Nephron (organoid): Measurements from ENCODE around the gene GAD2.
A peak's percentile ranks its signal among the peaks of the same experiment; 100 is the strongest.

ENCODE experiments used
- H3K27ac Mint-ChIP-seq, 3 experiments: 2 replicates each; pipeline ENCODE4 v1.8.0; 2020; ENCODE audit warnings: mixed read lengths in 3 of 3, mild to moderate bottlenecking in 2 of 3, moderate library complexity in 1 of 3
- H3K27me3 Mint-ChIP-seq: 2 replicates; pipeline ENCODE4 v1.8.0; 2021; ENCODE audit warnings: low read depth, mild to moderate bottlenecking, moderate library complexity, mixed read lengths
- H3K36me3 Mint-ChIP-seq: 2 replicates; pipeline ENCODE4 v1.8.0; 2020; ENCODE audit warnings: low read depth, mixed read lengths
- H3K4me1 Mint-ChIP-seq: 2 replicates; pipeline ENCODE4 v1.8.0; 2020; ENCODE audit warnings: mixed read lengths
- H3K4me3 Mint-ChIP-seq, 3 experiments: 2 replicates each; pipeline ENCODE4 v1.8.0; 2020; ENCODE audit warnings: mild to moderate bottlenecking in 3 of 3, mixed read lengths in 3 of 3, moderate library complexity in 2 of 3
- H3K9me3 Mint-ChIP-seq: 2 replicates; pipeline ENCODE4 v1.8.0; 2020; ENCODE audit warnings: mixed read lengths
- TF ChIP-seq, protein P1 (sequence below), 3 experiments: fragments of 200-600 bp; sonication (generic); IDR thresholded peaks; one replicate each; pipeline ENCODE4 v1.5.0; 2021; ENCODE audit warnings: antibody characterized with exemption in 3 of 3; ENCODE audit not compliant: unreplicated experiment in 3 of 3

GAD2 gene

DNA sequence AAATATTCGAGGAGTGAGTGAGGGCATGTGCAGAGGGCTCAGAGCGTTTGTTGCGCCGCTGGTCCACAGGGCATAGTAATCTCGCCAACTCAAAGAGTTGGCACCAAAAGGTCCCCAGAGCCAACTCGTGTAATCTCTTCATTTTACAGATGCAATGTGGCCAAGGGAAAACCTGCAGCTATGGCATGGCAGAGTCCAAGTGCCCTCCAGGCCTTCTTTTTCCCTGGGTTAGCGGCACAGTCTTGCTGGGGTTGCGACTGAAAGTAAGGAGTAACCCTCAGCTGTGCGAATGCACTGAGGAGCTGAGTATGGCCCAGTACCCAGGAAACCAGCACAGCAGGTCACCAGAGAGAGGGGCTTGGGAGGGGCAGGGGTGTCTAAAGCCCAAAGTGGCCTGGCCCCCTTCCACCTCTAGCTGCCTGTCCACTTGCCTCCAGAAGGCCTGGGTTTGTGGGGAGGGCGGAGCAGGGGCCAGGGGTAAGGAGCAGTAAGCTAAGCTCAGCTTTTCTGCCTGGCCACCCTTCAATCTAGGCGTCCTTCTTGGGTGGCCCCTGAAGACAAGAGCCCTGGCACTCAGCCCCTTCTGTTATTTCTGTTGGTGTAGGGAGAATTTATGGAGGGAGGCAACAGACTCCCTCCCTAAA lies 3.3 kb upstream of the GAD2 start:
- TF ChIP-seq, protein P1, sequence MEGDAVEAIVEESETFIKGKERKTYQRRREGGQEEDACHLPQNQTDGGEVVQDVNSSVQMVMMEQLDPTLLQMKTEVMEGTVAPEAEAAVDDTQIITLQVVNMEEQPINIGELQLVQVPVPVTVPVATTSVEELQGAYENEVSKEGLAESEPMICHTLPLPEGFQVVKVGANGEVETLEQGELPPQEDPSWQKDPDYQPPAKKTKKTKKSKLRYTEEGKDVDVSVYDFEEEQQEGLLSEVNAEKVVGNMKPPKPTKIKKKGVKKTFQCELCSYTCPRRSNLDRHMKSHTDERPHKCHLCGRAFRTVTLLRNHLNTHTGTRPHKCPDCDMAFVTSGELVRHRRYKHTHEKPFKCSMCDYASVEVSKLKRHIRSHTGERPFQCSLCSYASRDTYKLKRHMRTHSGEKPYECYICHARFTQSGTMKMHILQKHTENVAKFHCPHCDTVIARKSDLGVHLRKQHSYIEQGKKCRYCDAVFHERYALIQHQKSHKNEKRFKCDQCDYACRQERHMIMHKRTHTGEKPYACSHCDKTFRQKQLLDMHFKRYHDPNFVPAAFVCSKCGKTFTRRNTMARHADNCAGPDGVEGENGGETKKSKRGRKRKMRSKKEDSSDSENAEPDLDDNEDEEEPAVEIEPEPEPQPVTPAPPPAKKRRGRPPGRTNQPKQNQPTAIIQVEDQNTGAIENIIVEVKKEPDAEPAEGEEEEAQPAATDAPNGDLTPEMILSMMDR (IDR thresholded peaks at IDR 0.05; ENCODE audit: unreplicated experiment in 3 of 3) = no peak
- no peak overlapping the region for H3K27ac Mint-ChIP-seq
- peaks cover 4% of the 10 kb centered on the region for H3K27me3 Mint-ChIP-seq
- H3K36me3 Mint-ChIP-seq = no peaks in the 10 kb centered on the region
- peaks cover under 1% of the 10 kb centered on the region for H3K9me3 Mint-ChIP-seq
- no peak overlapping the region for H3K4me3 Mint-ChIP-seq
- peaks cover 25% of the 10 kb centered on the region for H3K4me1 Mint-ChIP-seq

DNA sequence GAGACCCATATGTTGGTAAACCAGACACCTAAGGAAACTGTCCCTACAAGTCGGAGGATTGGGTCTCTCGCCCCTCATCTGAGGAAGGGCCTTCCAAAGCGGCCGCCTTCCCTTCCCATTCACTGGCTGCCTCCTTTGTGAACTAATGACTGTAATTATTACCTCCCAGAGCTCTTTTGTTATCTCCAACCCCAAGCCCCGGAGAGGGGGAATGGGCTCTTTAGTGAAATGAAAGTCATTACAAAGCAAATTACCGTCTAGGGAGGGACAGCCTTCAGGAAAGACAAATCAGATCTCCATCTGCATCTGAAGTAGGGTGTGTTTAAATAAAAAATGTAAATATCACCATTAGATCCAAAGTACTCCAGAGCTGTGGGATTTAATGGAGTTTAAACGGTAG lies 2.6 kb upstream of the GAD2 start:
- Mint-ChIP-seq H3K36me3 (no peaks in the 10 kb centered on the region), H3K27me3 (peaks cover 11% of the 10 kb centered on the region), H3K27ac (no peak overlapping the region), H3K4me3 (no peak overlapping the region), H3K9me3 (peaks cover 4% of the 10 kb centered on the region), H3K4me1 (peaks cover 29% of the 10 kb centered on the region)
- TF ChIP-seq, protein P1 (IDR thresholded peaks at IDR 0.05; ENCODE audit: unreplicated experiment in 3 of 3) = no peak

DNA sequence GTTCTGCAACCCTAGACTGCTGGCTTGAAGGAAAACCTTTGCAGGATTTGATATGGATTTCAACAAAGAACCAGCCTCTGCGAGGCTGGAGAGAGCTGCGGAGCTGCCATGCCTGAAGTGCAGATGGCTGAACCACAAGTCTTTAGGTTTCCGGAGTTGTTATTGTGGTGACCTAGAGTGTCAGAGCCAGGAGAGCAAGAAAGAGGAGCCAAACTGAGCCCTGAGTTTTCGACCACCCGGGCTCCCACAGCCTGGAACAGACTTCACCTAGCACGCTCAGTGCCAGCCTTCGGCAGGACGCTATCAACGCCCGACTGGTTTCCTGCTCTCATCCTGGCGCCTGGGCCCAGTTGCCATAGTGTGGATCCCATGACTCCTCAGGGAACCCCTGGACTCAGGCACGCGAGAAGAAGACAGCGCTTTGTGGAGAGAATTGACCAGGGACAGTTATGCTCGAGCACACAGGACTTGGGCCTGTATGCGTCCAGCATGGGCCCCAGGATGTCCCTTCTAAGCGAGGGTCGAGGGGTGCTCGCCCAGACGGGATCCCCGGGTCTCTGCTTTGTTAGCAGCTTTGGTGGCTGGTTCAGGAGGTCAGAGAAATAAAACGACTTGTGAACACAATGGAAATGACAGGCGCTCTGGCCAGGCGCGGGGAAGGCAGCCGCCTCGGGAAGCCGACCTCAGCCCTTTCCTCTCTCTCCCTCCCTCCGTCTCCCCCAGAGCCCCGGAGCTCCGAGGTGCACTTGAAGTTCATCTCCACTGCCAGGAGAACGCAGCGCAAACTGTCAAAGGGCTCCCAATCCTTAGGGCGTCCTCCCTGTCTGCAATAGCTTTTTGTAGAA lies 1.8 kb upstream of the GAD2 start:
- H3K36me3 Mint-ChIP-seq = no peaks in the 10 kb centered on the region
- peaks cover 4% of the 10 kb centered on the region for H3K9me3 Mint-ChIP-seq
- H3K27me3 Mint-ChIP-seq = peaks cover 19% of the 10 kb centered on the region
- peaks cover 29% of the 10 kb centered on the region for H3K4me1 Mint-ChIP-seq
- H3K27ac Mint-ChIP-seq = no peak overlapping the region
- TF ChIP-seq, protein P1 (IDR thresholded peaks at IDR 0.05; ENCODE audit: unreplicated experiment in 3 of 3) = no peak
- peak overlapping the region in 2 of 3 experiments; percentile 47 to 73 for H3K4me3 Mint-ChIP-seq

DNA sequence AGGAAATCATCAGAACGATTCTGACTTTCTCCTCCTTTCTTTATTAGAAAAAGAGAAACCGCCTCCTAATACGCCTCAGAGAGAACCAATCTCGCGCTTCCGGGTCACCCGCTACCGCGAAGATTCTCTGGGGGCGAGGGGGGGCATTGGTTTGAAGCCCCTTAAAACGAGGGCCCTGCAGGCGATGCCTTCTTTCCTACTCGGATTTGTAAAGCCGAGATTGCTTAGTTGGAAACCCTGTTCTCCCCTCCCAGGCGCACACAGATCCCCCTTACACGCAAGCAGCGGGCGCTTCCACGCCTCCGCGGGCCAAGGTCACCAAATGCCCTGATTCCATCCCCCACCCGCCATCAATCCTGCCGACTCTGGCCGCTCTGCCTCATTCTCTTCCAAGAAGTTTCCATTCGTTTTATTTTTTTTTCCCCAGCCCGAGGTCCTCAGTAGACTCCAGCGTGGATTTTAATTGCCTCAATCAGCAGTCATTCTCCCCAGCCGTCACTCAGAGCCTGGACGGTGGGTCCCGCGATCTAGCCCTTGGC lies 1.1 kb upstream of the GAD2 start:
- TF ChIP-seq, protein P1 (IDR thresholded peaks at IDR 0.05; ENCODE audit: unreplicated experiment in 3 of 3) = no peak
- H3K36me3 Mint-ChIP-seq = no peaks in the 10 kb centered on the region
- H3K27me3 Mint-ChIP-seq = peaks cover 26% of the 10 kb centered on the region
- H3K27ac Mint-ChIP-seq = no peak overlapping the region
- peak overlapping the region; percentile 47 to 73 (median 51) for H3K4me3 Mint-ChIP-seq
- peaks cover 4% of the 10 kb centered on the region for H3K9me3 Mint-ChIP-seq
- H3K4me1 Mint-ChIP-seq = peaks cover 29% of the 10 kb centered on the region

DNA sequence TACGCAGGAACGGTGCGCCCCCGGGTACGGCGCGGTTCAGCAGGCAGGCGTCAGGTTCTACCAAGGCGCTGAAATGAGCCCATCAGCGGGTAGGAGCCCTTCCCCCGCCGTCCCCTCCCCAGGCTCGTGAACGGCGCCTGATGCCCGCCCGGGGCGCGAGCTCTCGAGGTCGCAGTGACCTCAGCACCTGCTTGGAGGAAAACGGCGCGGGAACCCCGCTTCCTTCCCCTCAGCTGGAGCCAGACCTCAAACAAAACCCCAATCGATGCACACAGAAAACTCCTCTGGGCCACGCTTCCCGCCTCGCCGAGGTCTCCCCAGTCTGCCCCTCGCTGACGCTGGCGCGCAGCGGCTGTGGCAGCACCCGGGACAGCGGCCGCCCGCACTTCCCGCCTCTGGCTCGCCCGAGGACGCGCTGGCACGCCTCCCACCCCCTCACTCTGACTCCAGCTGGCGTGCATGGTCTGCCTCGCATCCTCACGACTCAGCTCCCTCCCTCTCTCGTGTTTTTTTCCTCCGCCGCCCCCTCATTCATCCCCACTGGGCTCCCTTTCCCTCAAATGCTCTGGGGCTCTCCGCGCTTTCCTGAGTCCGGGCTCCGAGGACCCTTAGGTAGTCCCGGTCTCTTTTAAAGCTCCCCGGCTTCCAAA lies 514 bp upstream of the GAD2 start:
- TF ChIP-seq, protein P1 (IDR thresholded peaks at IDR 0.05; ENCODE audit: unreplicated experiment in 3 of 3) = no peak
- H3K4me1 Mint-ChIP-seq = peaks cover 29% of the 10 kb centered on the region
- H3K36me3 Mint-ChIP-seq = no peaks in the 10 kb centered on the region
- H3K4me3 Mint-ChIP-seq = peak overlapping the region; percentile 51 to 73 (median 62)
- peaks cover 4% of the 10 kb centered on the region for H3K9me3 Mint-ChIP-seq
- H3K27me3 Mint-ChIP-seq = peaks cover 32% of the 10 kb centered on the region
- no peak overlapping the region for H3K27ac Mint-ChIP-seq
